ENCODE results near the gene OSCAR.

GRCh38 chr19:54136086-54136863 lies 35.7 kb upstream of the OSCAR start:
- no peak for TF ChIP-seq CTCF (IDR thresholded peaks at IDR 0.05)
- TF ChIP-seq POLR2A (IDR thresholded peaks at IDR 0.05), result no peak
